AG09319 (cell line): ENCODE measurements around the gene NCMAP.
"Not testable (repeated sequence)": the region's sequence is repeated elsewhere in the genome, so short reads cannot be mapped to it uniquely, and the experiment has no call there.

Experiments
- DNase-seq: peaks from one replicate; pipeline ENCODE4 v3.0.0-alpha.2; 2010; ENCODE audit warnings: low read depth; ENCODE audit errors: extremely low read depth
- CTCF ChIP-seq: IDR thresholded peaks from 2 replicates; pipeline ENCODE4 v1.5.1; 2011; ENCODE audit warnings: low read depth, mild to moderate bottlenecking, inconsistent platforms, low read length, moderate library complexity

NCMAP gene

GRCh38 chr1:24516506-24516905, 39.4 kb upstream of the NCMAP start:
- DNase-seq: no peak
- no peak for TF ChIP-seq CTCF

- no peak for TF ChIP-seq CTCF
- no peak for DNase-seq
Observed at GRCh38 chr1:24517898-24518297, 38.0 kb upstream of the NCMAP start.

DNA sequence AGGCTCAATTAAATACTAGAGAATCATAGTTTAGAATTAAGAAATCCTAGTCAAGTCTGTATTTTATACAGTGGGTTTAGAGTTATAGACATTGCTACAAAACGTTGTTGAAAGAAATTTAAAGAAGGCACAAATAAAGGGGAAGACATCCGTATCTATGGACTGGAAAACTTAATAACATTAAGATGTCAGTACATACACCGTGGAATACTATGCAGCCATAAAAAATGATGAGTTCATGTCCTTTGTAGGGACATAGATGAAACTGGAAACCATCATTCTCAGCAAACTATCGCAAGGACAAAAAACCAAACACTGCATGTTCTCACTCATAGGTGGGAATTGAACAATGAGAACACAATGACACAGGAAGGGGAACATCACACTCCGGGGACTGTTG, 35.6 kb upstream of the NCMAP start:
- not testable (repeated sequence) for DNase-seq

GRCh38 chr1:24525606-24526005, 30.3 kb upstream of the NCMAP start:
- TF ChIP-seq CTCF: no peak
- DNase-seq: no peak

DNA sequence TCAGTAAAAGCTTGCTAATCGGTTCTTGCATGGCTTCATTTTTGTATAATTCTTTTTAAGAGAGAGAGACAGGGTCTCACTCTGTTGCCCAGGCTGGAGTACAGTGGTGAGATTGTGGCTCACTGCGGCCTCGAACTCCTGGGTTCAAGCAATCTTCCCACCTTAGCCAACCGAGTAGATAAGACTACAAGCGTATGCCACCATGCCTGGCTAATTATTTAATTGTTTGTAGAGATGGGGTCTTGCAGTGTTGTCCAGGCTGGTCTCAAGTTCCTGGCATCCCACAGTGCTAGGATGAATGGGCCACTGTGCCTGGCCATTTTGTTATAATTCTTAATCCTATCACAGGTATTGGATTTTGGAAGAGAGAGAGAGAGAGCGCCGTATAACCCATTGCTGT, 29.8 kb upstream of the NCMAP start:
- no peak for TF ChIP-seq CTCF
- no peak for DNase-seq

DNA sequence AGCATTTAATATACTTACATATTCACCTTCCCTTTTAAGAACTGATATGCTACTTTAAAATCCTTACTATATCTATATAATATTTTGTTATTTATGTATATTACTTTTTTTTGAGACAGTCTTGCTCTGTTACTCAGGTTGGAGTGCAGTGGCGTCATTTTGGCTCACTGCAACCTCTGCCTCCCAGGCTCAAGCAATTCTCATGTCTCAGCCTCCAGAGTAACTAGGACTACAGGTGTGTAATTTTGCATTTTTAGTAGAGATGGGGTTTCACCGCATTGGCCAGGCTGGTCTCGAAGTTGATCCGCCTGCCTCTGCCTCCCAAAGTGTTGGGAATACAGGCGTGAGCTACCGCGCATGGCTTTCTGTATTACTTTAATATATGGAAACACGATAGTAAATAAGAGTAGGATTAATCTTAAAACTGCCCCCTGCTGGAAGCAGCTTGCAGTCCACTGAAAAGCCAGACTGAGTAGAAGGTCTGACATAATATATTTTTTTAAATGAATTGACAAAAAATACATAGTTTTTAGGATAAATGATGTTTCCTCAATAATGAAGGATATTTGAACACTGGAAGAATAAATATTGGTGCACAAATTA, 28.8 kb upstream of the NCMAP start:
- no peak for DNase-seq
- peak; percentile 37 for TF ChIP-seq CTCF

DNA sequence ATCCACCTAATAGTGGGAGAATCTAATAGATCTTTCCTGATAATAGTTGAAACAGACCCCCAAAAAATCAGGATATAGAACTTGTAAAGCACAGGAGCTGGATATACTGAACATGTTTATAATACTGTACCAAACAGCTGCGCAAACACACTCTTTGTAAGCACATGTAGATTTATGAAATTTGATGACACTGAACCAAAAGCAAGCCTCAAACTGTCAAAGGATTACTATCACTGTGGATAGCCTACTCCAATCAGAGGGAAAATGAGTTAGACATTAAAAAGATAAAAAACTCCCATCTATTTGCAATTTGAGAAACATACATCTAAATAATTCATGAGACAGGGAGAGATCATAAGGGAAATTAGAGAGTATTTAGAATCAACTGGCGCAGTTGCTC, 27.1 kb upstream of the NCMAP start:
- DNase-seq: no peak
- no peak for TF ChIP-seq CTCF

DNA sequence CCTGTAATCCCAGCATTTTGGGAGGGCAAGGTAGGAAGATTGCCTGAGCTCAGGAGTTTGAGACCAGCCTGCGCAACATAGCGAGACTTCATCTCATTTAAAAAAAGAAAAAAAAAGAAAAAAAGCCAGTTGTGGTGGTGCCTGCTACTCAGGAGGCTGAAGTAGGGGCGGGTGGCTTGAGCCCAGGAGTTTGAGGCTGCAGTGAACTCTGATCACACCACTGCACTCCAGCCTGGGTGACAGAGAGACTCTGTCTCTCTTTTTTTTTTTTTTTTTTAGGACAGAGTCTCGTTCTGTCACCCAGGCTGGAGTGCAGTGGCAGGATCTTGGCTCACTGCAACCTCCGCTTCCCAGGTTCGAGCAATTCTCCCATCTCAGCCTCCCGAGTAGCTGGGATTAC, 26.6 kb upstream of the NCMAP start:
- DNase-seq: not testable (repeated sequence)
